GM12892 (cell line): ENCODE results near the gene APEX1.

Source experiments
- POLR2A ChIP-seq: IDR thresholded peaks from 2 replicates; pipeline ENCODE4 v1.6.1; 2011; ENCODE audit warnings: low read depth, low read length, control low read depth
- POLR2AphosphoS5 ChIP-seq: IDR thresholded peaks from 2 replicates; pipeline ENCODE4 v1.6.1; 2011; ENCODE audit warnings: low read depth, low read length, control low read depth
- TAF1 ChIP-seq: IDR thresholded peaks from 2 replicates; pipeline ENCODE4 v1.6.1; 2011; ENCODE audit warnings: low read depth, mild to moderate bottlenecking, control low read depth, low read length, borderline replicate concordance

DNA sequence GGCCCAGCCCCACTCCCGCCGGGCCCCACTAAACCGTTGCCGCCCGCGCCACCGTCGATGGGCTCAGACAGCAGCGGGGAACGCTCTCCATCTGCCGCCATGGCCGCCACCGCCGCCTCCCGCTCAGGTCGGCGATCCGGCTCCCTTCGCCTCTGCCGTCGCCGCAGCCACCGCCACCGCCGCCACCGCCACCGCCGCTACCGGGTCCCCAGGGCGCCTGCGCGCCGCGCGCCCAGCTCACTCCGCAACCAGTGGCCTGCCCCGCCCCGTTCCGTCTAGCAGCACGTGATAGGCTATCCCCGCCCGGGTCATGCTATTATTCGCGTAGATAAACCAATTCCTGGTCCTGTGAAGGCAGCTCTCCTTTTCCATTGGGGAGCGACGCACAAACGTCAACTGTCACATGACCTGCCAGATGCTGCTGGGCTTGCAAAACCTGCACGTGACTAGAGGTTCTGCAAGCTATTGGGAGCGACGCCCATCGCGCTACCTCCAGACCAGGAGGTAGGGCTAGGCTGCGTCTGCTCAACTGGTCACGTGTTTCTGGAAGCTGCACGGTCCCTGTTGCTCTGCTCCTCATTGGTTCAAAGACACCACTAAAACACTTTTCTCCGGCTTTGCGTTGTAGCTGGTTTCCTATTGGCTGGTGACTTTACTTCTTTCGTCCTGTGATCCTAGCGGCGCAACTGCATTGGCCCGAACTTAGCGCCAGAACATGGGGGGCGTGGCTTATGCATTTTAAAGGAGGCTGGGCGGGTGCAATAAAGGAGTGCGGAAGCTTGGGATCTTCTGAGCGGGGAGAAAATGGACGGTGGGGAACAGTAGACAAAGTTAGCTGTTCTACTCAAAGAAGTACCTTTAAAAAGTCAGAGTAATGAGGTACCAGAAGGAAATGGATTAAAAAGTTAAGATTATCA, 6.5 kb downstream of the APEX1 start, which contains the start of gene PIP4P1:
- peak; percentile 63 for TF ChIP-seq POLR2A
- TF ChIP-seq POLR2AphosphoS5 = peak; percentile 76
- no peak for TF ChIP-seq TAF1
